GM21447 (cell line): ENCODE measurements around the gene RAX2.
"Not testable (repeated sequence)": the region's sequence is repeated elsewhere in the genome, so short reads cannot be mapped to it uniquely, and the experiment has no call there.

Experiments
- ATAC-seq: cut with Tn5 transposase; IDR thresholded peaks from one replicate; pipeline ENCODE4 v1.9.1; 2021; ENCODE audit not compliant: unreplicated experiment

Gene RAX2

DNA sequence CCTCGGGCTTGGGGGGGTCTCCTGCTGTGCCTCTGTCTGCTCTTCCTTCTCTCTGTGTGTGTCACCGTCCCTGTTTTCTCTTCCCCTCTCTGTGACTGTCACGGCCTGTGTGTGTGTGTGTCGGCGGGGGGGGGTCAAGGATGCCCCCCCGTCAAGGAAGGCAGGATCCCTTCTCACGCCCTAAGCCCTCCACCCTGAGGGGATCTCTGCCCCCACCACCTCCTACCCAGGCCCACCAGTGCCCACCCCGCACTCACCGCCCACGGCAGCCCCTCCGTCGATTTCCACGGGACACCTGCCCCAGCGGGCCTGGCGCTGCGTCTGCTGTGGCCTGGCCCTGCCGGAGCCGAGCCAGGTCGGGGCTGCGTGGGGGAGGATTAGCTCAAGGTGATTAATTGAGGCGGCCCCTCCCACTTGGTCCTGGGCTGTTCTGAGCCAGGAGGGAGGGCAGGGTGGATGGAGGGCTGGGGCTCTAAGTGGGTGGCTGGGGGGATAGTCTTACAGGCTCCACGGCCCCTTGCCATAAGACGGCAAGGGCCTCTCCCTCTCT is at the start of gene RAX2:
Gene RAX2 (minus strand): TSS at position 323 of the 550 bp plus-strand sequence. CDS start 486 bp downstream, outside the sequence.
- no peak for ATAC-seq

DNA sequence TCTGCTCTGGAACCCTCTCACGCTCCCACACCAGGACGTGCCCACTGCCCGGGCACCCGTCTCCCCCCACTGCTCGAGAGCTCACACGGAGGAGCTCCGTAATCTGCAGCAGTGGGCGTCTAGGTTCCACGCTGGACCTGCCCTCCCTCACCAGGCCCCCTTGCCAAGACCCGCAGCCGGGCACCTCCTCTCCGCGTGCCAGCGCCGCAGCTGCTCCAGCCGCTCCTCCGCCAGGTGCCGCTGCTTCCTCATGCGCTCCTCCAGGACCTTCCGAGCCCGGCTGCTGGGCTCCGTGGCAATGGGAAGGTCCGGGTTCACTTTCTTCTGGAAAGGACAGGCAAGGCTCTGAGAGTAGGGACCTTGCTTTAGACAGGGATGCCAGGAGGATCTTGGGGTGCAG is 49.1 kb upstream of the RAX2 start:
- no peak for ATAC-seq

DNA sequence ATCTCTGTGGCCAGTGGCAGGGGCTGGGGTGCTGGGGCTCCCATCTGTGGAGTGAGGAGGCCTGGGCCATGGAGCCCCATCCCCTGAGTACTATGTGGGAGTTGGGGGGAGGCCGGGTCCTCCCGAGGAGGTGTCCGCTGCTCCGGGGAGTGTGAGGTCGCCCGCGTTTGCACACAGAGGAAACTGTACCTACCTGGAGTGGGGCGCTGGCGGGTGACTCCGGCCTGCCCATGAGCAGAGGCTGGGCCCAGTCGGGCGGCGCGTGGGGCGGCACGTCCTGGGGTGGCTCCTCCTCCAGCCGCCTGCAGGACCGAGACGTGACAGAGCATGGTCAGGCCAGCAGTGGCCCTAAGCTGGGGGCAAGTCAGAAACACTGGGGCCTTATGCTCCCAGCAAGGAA is 48.0 kb upstream of the RAX2 start:
- ATAC-seq, result no peak

DNA sequence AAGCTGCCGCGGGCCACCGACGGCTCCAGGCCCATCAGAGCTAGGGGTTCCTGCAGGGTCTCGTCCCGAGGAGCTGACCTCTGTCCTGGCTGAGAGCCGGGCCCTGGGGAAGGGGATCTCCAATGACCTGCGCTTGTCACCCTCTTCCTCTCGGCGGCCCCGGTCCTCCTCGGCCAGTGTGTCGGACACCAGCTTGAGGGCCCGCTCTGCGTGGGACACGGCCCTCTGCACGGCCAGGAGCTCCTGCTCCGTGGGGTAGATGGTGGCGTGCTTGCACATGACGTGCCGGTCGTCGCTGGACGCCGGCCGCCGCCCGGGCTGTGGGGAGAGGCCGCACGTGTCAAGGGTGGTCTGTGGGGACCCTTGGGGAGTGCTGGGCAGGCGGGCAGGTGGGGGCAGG is 46.9 kb upstream of the RAX2 start:
- no peak for ATAC-seq

GRCh38 chr19:3818466-3818865 is 46.4 kb upstream of the RAX2 start:
- ATAC-seq, result no peak

- no peak for ATAC-seq
Observed at GRCh38 chr19:3817761-3818160, 45.7 kb upstream of the RAX2 start.

DNA sequence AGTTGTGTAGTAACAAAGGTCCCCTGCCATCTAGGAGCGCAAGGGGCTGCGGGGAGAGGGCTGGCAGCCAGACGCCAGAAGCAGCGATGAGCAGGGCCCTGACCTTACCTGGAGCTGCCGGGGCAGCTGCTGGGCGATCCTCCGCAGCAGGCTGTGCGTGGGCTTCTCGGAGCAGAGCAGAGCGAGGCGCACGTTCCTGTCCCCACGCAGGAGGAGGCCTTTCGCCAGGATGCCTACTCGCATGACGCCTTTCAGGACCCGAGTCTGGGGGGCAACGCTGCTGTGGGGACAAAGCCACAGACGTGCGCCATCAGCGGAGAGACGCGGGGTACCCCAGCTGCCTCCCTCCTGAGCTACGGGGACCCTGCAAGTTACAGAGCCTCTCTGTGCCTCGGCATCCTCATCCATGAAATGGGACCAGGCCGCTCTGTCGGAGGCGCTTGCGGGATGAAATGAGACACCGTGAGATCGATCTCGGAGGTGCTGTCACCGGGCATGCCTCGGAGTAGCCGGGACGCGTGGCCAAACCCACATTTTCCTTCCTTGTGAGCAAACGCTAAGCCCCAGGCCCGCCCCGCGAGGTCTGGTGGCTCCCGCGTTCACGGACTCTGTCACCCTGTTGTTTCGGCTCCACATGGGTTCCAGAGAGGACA is 44.7 kb upstream of the RAX2 start:
- no peak for ATAC-seq

- not testable (repeated sequence) for ATAC-seq
Observed at GRCh38 chr19:3816148-3816547, 44.1 kb upstream of the RAX2 start.

GRCh38 chr19:3814648-3815047 is 42.6 kb upstream of the RAX2 start:
- ATAC-seq, result no peak

- ATAC-seq, result no peak
Observed at GRCh38 chr19:3813473-3814392, 41.7 kb upstream of the RAX2 start.

- ATAC-seq, result no peak
Observed at GRCh38 chr19:3810708-3811355, 38.8 kb upstream of the RAX2 start.

DNA sequence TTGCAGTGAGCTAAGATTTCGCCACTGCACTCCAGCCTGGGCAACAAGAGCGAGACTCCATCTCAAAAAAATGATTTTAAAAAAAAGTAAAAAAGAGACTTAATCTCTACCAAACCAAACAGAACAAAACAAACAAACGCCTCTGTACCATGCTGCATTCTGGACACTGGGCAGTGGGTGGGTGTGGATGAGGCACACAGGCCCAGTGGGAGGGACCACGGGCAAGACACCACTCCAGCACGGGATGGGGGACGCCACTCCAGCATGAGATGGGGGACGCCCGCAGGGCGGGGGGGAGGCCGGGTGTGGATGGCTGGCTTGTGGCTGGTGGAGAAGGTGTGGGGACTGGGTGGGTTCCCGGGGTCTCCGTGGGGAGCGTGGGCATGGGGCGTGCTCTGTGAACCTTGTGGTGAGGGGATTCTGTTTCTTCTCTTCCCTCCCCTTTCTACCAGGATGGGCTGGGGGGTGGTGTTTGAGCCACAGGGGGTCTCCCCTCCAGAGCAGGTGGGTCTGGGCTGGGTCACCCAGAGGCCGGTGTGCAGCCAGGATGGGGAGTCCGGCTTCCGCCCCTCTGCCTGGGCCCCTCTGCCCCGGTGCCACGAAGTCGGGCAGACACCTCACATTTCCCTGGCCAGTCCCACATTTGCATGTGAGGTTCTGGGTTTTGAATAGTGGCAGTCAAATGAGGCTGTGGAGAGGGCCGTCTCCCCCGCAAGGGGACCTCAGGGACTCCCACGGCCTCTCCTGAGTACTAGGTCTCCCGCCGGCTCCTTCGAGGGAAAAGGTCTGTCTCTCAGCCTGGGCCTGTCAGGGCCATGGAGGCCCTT is 38.1 kb upstream of the RAX2 start:
- ATAC-seq, result no peak

- ATAC-seq, result no peak
Observed at GRCh38 chr19:3808420-3809143, 36.6 kb upstream of the RAX2 start.

GRCh38 chr19:3807574-3808354 is 35.7 kb upstream of the RAX2 start:
- no peak for ATAC-seq

- ATAC-seq, result no peak
Observed at GRCh38 chr19:3807131-3807480, 35.1 kb upstream of the RAX2 start.

- no peak for ATAC-seq
Observed at GRCh38 chr19:3805859-3806258, 33.8 kb upstream of the RAX2 start.

- ATAC-seq, result no peak
Observed at GRCh38 chr19:3804429-3804828, 32.4 kb upstream of the RAX2 start.

- no peak for ATAC-seq
Observed at GRCh38 chr19:3803986-3804385, 32.0 kb upstream of the RAX2 start.
